Glutamatergic neuron (in vitro differentiated cells): ENCODE data around the gene PPP4R2. TPM values are rescaled to one million over a fixed set of nuclear protein-coding genes. Genes with fewer than 3 reads are reported as not detected.

Source experiments
- DNase-seq: peaks from one replicate; pipeline ENCODE4 v3.0.0; 2022
- H3K27ac Mint-ChIP-seq: one replicate; pipeline ENCODE4 v1.8.0; 2020; ENCODE audit warnings: mild to moderate bottlenecking, mixed read lengths, inconsistent platforms; ENCODE audit not compliant: unreplicated experiment
- H3K27me3 Mint-ChIP-seq: one replicate; pipeline ENCODE4 v1.8.0; 2020; ENCODE audit warnings: mild to moderate bottlenecking, moderate library complexity, mixed read lengths, inconsistent platforms; ENCODE audit not compliant: unreplicated experiment
- H3K36me3 Mint-ChIP-seq: one replicate; pipeline ENCODE4 v1.8.0; 2020; ENCODE audit warnings: mild to moderate bottlenecking, mixed read lengths, inconsistent platforms; ENCODE audit not compliant: unreplicated experiment
- H3K4me1 Mint-ChIP-seq: one replicate; pipeline ENCODE4 v1.8.0; 2020; ENCODE audit warnings: mild to moderate bottlenecking, low read depth, mixed read lengths, inconsistent platforms; ENCODE audit not compliant: unreplicated experiment
- H3K4me3 Mint-ChIP-seq: one replicate; pipeline ENCODE4 v1.8.0; 2020; ENCODE audit warnings: mild to moderate bottlenecking, mixed read lengths, inconsistent platforms; ENCODE audit not compliant: unreplicated experiment
- H3K9me3 Mint-ChIP-seq: one replicate; pipeline ENCODE4 v1.8.0; 2020; ENCODE audit warnings: mild to moderate bottlenecking, moderate library complexity, mixed read lengths, inconsistent platforms; ENCODE audit not compliant: unreplicated experiment
- total RNA-seq: library from RNA; stranded (reverse); fragmentation: NEBNext Ultra II Directional; extraction: Animal tissue kit (Norgen Biotek cat#: 25700); gene quantifications from one replicate; pipeline ENCODE4 v1.2.1, GENCODE V29; 2021; ENCODE audit not compliant: unreplicated experiment
- TF ChIP-seq, protein P1 (sequence below): fragments of 200-600 bp; sonication (generic); IDR thresholded peaks from one replicate; pipeline ENCODE4 v1.5.0; 2021; ENCODE audit not compliant: partially characterized antibody, unreplicated experiment

PPP4R2 gene
- total RNA-seq, 1 donor from 2014 or later = 77.9 TPM

DNA sequence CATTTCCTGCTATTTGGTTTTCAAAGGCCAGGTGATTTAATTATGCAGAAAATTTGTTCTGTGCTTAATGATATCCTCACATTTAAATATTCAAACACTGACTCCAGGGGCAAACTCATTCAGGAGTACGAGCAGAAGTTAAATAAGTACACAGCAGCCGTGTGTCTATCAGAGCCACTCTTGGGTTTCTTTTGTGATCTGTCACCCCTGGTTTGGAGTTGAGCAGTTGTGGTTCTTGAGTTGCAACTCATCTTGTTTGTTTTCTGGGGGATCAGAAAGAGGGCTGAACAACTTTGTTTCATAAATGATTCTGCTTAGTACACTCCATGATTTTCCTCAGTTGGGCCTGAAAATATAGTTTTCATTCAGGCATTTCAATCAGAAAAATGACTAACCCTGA, 25.7 kb upstream of the PPP4R2 start:
- no peaks in the 10 kb centered on the region for H3K4me1 Mint-ChIP-seq
- TF ChIP-seq, protein P1, sequence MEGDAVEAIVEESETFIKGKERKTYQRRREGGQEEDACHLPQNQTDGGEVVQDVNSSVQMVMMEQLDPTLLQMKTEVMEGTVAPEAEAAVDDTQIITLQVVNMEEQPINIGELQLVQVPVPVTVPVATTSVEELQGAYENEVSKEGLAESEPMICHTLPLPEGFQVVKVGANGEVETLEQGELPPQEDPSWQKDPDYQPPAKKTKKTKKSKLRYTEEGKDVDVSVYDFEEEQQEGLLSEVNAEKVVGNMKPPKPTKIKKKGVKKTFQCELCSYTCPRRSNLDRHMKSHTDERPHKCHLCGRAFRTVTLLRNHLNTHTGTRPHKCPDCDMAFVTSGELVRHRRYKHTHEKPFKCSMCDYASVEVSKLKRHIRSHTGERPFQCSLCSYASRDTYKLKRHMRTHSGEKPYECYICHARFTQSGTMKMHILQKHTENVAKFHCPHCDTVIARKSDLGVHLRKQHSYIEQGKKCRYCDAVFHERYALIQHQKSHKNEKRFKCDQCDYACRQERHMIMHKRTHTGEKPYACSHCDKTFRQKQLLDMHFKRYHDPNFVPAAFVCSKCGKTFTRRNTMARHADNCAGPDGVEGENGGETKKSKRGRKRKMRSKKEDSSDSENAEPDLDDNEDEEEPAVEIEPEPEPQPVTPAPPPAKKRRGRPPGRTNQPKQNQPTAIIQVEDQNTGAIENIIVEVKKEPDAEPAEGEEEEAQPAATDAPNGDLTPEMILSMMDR = no peak
- no peak overlapping the region for H3K4me3 Mint-ChIP-seq
- no peaks in the 10 kb centered on the region for H3K36me3 Mint-ChIP-seq
- no peak overlapping the region for H3K27ac Mint-ChIP-seq
- no peaks in the 10 kb centered on the region for H3K27me3 Mint-ChIP-seq
- no peak for DNase-seq
- no peaks in the 10 kb centered on the region for H3K9me3 Mint-ChIP-seq

DNA sequence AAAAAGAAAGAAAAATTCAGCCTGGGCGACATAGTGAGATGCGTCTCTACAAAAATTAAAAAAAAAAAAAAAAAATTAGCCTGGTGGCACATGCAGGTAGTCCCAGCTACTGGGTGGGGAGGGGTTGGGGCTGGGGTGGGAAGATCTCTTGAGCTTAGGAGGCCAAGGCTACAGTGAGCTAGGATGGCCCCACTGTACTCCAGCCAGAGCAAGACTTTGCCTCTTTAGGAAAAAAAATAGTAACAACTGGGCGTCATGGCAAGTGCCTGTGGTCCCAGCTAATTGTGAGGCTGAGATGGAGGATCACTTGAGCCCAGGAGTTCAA, 23.9 kb upstream of the PPP4R2 start:
- no peaks in the 10 kb centered on the region for H3K9me3 Mint-ChIP-seq

DNA sequence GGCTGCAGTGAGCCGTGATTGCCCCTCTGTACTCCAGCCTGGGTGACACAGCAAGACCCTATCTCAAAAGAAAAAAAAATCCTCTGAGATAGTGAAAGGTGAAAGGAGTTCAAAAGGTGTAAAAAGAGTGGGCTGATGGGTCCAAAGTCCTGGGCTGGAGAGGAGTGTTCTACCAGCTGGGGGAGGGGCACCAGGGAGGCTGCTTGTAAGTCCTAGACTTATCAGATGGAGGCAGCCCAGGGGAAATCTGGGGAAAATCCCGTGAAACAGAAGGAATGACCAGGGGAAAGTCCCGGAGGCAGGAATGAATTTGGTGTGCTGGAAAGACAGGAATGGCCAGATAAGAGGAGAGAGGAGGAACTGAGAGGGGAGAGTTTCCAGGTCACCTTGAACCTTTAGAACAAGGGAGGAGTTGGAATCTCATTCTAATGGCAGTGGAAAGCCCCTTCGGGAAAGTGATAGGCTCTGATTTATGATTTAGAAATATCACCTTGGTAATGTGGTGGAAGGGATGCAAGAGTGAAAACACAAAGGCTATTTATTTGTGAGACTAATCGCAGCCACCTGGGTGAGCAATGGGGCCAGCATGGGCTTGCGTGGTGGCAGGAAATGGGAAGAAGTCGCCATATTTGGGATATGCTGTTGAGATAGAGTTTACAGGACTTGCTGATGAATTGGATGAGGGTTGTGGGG, 23.4 kb upstream of the PPP4R2 start:
- TF ChIP-seq, protein P1 = no peak
- Mint-ChIP-seq H3K36me3 (no peaks in the 10 kb centered on the region), H3K9me3 (no peaks in the 10 kb centered on the region), H3K27me3 (no peaks in the 10 kb centered on the region), H3K4me3 (no peak overlapping the region), H3K27ac (no peak overlapping the region), H3K4me1 (no peaks in the 10 kb centered on the region)
- DNase-seq = no peak

More for the DNA sequence above, 23.9 kb upstream of the PPP4R2 start:
- TF ChIP-seq, protein P1 = no peak
- no peak overlapping the region for H3K4me3 Mint-ChIP-seq
- H3K27me3 Mint-ChIP-seq = no peaks in the 10 kb centered on the region
- no peaks in the 10 kb centered on the region for H3K4me1 Mint-ChIP-seq
- H3K36me3 Mint-ChIP-seq = no peaks in the 10 kb centered on the region
- no peak overlapping the region for H3K27ac Mint-ChIP-seq
- no peak for DNase-seq

DNA sequence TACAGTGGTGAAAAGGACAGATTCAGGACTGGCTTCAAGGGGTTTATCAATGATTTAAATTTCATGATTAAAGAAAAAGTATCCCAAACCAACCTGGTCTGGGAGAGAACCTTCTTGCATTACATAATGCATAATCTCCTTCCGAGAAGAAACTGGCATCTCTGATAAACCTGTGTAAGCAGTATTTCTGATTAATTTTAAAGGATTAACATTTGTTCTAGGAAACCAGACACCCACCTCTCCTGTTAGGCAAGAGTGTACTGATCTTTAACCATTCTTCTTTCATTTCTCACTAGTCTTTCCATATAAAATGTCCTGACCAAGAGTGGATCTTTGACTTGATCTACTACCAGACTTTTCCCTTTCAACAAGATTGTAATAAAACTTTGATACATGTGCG, 22.8 kb upstream of the PPP4R2 start:
- Mint-ChIP-seq H3K27ac (no peak overlapping the region), H3K36me3 (no peaks in the 10 kb centered on the region), H3K4me1 (no peaks in the 10 kb centered on the region), H3K4me3 (no peak overlapping the region), H3K9me3 (no peaks in the 10 kb centered on the region), H3K27me3 (no peaks in the 10 kb centered on the region)
- DNase-seq = no peak
- TF ChIP-seq, protein P1 = no peak

DNA sequence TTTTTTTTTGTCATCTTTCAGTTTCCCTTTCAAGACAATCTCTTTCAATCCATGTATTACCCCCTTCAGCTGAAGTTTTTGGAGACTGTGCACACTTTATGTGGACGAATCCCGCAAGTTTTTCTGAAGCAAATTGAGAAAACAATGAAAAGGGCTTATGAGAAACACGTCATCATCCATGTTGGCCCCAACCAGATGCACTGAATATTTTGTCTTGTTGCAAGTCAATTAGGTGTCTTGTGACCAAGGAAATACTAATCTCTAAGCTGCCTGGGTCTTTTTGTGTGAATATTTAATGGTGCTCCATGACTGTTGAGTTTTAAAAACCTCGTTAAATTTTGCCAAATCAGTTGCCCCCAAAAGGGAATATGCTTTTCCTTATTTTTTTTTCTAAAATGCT, 21.7 kb upstream of the PPP4R2 start:
- Mint-ChIP-seq H3K27ac (no peak overlapping the region), H3K9me3 (no peaks in the 10 kb centered on the region), H3K4me1 (no peaks in the 10 kb centered on the region), H3K36me3 (no peaks in the 10 kb centered on the region), H3K4me3 (no peak overlapping the region), H3K27me3 (no peaks in the 10 kb centered on the region)
- DNase-seq = no peak
- TF ChIP-seq, protein P1 = no peak
